Aorta (tissue), 5 donors: ENCODE measurements around the gene MRPL47. TPM values are rescaled to one million over a fixed set of nuclear protein-coding genes. Genes with fewer than 3 reads are reported as not detected.

Experiments used
- ATAC-seq: fragments of 200-7000 bp; cut with Tn5 transposase; one replicate; pipeline ENCODE4 v1.9.1; 2022; ENCODE audit warnings: moderate library complexity; ENCODE audit not compliant: low FRiP score
- DNase-seq, 2 donors: peaks; one replicate each; pipeline ENCODE4 v3.0.0-alpha.2; 2020
- H3K27ac ChIP-seq, 2 donors: one replicate each; pipeline ENCODE4 v1.5.1; 2013; ENCODE audit warnings: low read length in 2 of 2, mild to moderate bottlenecking in 2 of 2, moderate library complexity in 2 of 2, control low read depth in 1 of 2, inconsistent platforms in 1 of 2, low read depth in 1 of 2
- H3K27me3 ChIP-seq, 2 donors: one replicate each; pipeline ENCODE4 v1.6.1; 2013; ENCODE audit warnings: control low read depth in 1 of 2, low read length in 1 of 2, mild to moderate bottlenecking in 1 of 2, moderate library complexity in 1 of 2; ENCODE audit not compliant: insufficient read depth in 2 of 2, control insufficient read depth in 1 of 2
- H3K36me3 ChIP-seq, 2 donors: one replicate each; pipeline ENCODE4 v1.6.1; 2013; ENCODE audit warnings: control low read depth in 1 of 2, low read length in 1 of 2, mild to moderate bottlenecking in 1 of 2; ENCODE audit not compliant: insufficient read depth in 2 of 2, control insufficient read depth in 1 of 2
- H3K4me1 ChIP-seq, 2 donors: one replicate each; pipeline ENCODE4 v1.6.1; 2013; ENCODE audit warnings: low read length in 2 of 2, control low read depth in 1 of 2, mild to moderate bottlenecking in 1 of 2, moderate library complexity in 1 of 2; ENCODE audit not compliant: insufficient read depth in 2 of 2, control insufficient read depth in 1 of 2
- H3K4me3 ChIP-seq, 2 donors: one replicate each; pipeline ENCODE4 v1.5.1; 2013; ENCODE audit warnings: low read length in 2 of 2, control low read depth in 1 of 2, mild to moderate bottlenecking in 1 of 2
- H3K9me3 ChIP-seq: one replicate; pipeline ENCODE4 v1.6.1; 2013; ENCODE audit warnings: mild to moderate bottlenecking, low read length; ENCODE audit not compliant: control insufficient read depth
- WGBS, 2 donors: extraction: QIAGEN DNeasy Blood & Tissue Kit; methylation state at CpG; one replicate each; pipeline ENCODE4 v1.1.7; 2013; 5-methylcytosine and 5-hydroxymethylcytosine counted together
- intact Hi-C, 2 donors: fragments of 100-400 bp; cut with DNase I; formaldehyde crosslinking; loops; one replicate each; pipeline versions ENCODE4 v1.14.2 to v1.15.0; 2022
- polyA plus RNA-seq, 2 donors: library from polyadenylated mRNA; stranded (reverse); fragments of 200-250 nt; gene quantifications; one replicate each; pipeline ENCODE4 v1.2.3, GENCODE V29; 2013
- total RNA-seq, 2 donors: library from RNA; stranded (reverse); fragmentation: NEBNext Ultra II Directional; extraction: Animal tissue kit (Norgen Biotek cat#: 25700); gene quantifications; one replicate each; pipeline ENCODE4 v1.2.1, GENCODE V29; 2021
- donor health status: healthy with polysubstance abuse.
- donor health status: Bipolar disorder and iron deficiency.
- donor health status: DM: no; HTN: no; CAD: no.
- donor health status: DM: no; HTN: no; CAD: no.
- donor health status: DM: yes; HTN: yes; CAD: no.

MRPL47 gene
- total and polyA plus RNA-seq, 4 donors: 19.7 to 39.7 (median 28.9) TPM

DNA sequence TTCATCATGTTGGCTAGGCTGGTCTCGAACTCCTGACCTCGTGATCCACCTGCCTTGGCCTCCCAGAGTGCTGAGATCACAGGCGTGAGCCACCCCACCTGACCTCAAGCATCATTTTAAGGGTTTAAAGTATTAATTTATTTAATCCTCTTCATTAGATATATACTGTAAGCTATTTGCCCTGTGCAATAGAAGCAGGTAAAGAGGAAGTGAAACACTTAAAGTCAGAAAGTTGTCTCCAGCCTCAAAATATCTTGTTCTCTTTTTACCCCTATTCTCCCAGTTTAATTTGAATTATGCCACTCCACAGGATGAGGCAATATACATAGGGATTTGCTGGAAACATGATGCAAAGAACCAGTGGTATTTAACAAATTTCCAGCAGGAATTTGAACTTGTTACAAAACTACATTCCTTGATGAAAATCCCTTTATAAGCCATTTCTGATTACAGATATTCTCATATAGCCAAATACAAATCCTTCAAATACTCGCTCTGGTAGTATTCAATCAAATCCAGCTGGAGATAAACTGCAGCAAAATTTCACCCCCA lies 2.2 kb upstream of the MRPL47 start:
- no peak overlapping the region for H3K4me3 ChIP-seq
- peaks cover 0 to 2% of the 10 kb centered on the region in 2 donors for H3K36me3 ChIP-seq
- WGBS, 2 donors: 87 to 89% methylated on average over 4 of the region's 4 CpGs
- H3K27me3 ChIP-seq: no peaks in the 10 kb centered on the region
- H3K27ac ChIP-seq: no peak overlapping the region
- ATAC-seq (no peak), DNase-seq (no peak)
- no peaks in the 10 kb centered on the region for H3K4me1 ChIP-seq
- no peaks in the 10 kb centered on the region for H3K9me3 ChIP-seq
- intact Hi-C loops: no loop called here

DNA sequence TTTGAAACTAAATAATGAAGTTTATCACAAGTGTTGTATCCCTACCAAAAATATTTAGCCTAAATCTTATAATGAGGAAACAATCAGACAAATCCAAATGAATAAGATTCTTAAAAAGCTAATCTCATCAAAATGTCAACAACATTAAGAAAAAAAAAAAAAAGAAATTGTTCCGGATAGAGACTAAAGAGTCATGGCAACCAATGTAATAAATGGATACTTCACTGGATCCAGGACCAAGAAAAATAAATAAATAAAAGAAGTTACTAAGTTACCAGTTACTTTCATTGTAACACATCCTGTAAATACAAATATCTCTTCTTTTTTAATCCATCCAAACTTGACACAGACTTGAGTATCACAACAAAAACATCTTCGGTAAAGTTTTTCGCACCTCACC lies 607 bp downstream of the MRPL47 start:
- intact Hi-C loops: loop anchor here (5.0 kb wide), 2 partner anchors 37 to 48 kb away; partner anchors contain the start of gene USP13 (in 1 of the 2)
- Histone ChIP-seq H3K36me3 (no peaks in the 10 kb centered on the region), H3K4me1 (no peaks in the 10 kb centered on the region), H3K27ac (no peak overlapping the region), H3K4me3 (peak overlapping the region; percentile 91 to 93), H3K9me3 (no peaks in the 10 kb centered on the region), H3K27me3 (no peaks in the 10 kb centered on the region)
- ATAC-seq (no peak), DNase-seq (no peak)
- WGBS, 2 donors: 2 to 3% methylated on average over 3 of the region's 3 CpGs

DNA sequence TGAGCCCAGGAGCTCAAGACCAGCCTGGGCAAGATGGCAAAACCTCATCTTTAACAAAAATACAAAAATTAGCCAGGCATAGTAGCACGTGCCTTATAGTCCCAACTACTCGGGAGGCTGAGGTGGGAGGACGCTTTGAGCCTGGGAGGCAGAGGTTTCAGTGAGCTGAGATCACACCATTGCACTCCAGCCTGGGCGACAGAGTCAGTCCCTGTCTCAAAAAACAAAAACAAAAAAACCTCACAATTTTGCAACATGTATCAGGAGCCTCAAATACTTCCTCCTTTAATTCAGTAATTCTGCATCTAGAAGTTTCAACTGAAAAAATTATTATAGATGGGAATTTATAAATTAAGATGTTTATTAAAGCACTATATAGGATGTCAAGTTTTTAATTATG lies 1.1 kb downstream of the MRPL47 start:
- intact Hi-C loops: loop anchor here (5.0 kb wide), 2 partner anchors 36 to 49 kb away; partner anchors contain the start of gene USP13 (in 1 of the 2)
- 74 to 77% methylated on average over 4 of the region's 4 CpGs for WGBS, 2 donors
- no peak for ATAC-seq
- no peaks in the 10 kb centered on the region for H3K27me3 ChIP-seq
- H3K27ac ChIP-seq: no peak overlapping the region
- H3K9me3 ChIP-seq: no peaks in the 10 kb centered on the region
- peak in 1 of 2 donors; percentile 26 for DNase-seq
- no peak overlapping the region for H3K4me3 ChIP-seq
- no peaks in the 10 kb centered on the region for H3K4me1 ChIP-seq
- H3K36me3 ChIP-seq: no peaks in the 10 kb centered on the region

DNA sequence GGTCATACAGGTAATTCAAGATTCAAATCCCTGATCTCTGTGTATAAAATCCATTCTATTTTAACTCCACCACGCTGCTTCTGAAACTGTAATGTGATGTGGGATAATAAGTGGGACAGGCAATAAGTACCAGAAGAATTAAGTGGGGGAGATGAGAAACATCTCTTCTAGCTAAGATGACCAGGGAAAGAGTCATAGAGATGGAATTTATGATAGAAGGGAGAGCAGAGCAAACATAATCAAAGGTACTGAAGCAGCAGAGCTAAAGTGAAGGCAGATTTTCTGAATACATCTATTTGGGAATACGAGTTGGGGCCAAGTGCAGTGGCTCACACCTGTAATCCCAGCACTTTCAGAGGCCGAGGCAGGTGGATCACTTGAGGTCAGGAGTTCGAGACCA lies 4.9 kb downstream of the MRPL47 start:
- ATAC-seq (no peak), DNase-seq (no peak)
- Histone ChIP-seq H3K27ac (no peak overlapping the region), H3K4me1 (no peaks in the 10 kb centered on the region), H3K9me3 (no peaks in the 10 kb centered on the region), H3K27me3 (no peaks in the 10 kb centered on the region), H3K36me3 (no peaks in the 10 kb centered on the region), H3K4me3 (no peak overlapping the region)
- 86 to 89% methylated on average over 4 of the region's 4 CpGs for WGBS, 2 donors
- intact Hi-C loops: no loop called here

DNA sequence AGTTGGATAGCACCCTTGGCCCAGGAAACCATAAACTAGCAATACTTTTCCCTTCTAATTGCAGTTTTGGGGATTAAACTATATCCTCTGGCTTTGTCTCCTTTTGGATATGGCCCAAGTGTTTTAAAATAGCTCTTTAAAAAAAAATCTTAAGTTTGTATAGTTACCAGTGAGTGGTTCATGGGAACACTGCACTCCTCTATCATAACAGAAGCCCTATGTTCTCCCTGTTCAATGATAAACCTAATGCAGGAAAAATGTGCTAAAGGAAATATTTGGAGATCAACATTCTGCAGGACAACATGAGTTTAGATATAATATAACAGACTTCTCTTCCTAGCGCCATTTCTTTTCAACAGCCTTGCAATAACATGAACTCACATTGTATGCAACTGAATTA lies 13.1 kb downstream of the MRPL47 start:
- intact Hi-C loops: no loop called here
- H3K27ac ChIP-seq: peak overlapping the region in 1 of 2 donors; percentile 71
- no peak for ATAC-seq

DNA sequence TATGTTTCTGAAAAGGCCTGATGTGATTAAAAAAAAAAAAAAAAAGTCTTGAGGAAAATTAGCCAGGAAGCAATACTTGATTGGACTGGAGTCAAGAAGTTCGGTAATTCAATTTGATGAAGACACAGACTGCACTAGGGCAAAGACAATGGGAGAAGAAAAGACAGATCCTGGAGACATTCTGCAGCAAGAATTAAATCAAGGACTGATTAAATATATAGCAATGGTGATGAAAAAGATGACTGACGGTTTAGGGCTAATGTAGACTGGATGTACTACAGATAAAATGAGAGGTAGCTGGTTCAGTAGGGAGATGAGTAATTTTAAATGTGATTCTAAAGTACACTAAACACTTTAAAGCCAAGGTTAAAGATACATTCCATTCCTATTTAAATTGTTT lies 13.8 kb downstream of the MRPL47 start:
- H3K4me3 ChIP-seq: no peak overlapping the region
- H3K27me3 ChIP-seq: no peaks in the 10 kb centered on the region
- intact Hi-C loops: no loop called here
- H3K4me1 ChIP-seq: no peaks in the 10 kb centered on the region
- no peaks in the 10 kb centered on the region for H3K9me3 ChIP-seq
- DNase-seq (no peak), ATAC-seq (no peak)
- H3K27ac ChIP-seq: no peak overlapping the region
- 66 to 68% methylated on average over 2 of the region's 2 CpGs for WGBS, 2 donors
- peaks cover 0 to 5% of the 10 kb centered on the region in 2 donors for H3K36me3 ChIP-seq

More for the DNA sequence above, 13.1 kb downstream of the MRPL47 start:
- no peak for DNase-seq
- Histone ChIP-seq H3K4me1 (no peaks in the 10 kb centered on the region), H3K27me3 (no peaks in the 10 kb centered on the region), H3K36me3 (peaks cover 0 to 5% of the 10 kb centered on the region in 2 donors), H3K4me3 (no peak overlapping the region), H3K9me3 (no peaks in the 10 kb centered on the region)
- 32% methylated on average over 1 of the region's 1 CpG for WGBS, 2 donors

DNA sequence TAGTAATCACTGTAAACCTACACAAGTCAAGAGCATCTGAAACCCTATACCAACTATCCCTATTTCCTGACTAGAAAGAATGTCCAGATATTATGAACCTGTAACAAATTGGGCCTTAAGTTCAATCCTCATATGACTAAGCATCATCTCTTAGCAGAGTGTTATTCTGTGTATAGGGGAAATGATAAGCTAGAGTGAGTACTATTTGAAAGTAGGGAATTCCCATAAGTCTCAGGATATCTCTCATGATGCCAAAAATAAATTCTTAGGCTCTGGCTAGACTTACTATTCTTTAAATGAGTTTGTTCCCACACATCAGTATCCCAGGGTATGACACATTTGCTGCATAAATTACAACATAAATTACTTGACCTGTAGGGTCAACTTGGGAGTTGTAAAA lies 15.3 kb downstream of the MRPL47 start:
- peaks cover 0 to 5% of the 10 kb centered on the region in 2 donors for H3K36me3 ChIP-seq
- H3K4me1 ChIP-seq: no peaks in the 10 kb centered on the region
- ATAC-seq (no peak), DNase-seq (no peak)
- intact Hi-C loops: no loop called here
- H3K9me3 ChIP-seq: no peaks in the 10 kb centered on the region
- H3K27me3 ChIP-seq: no peaks in the 10 kb centered on the region
- H3K27ac ChIP-seq: no peak overlapping the region
- no peak overlapping the region for H3K4me3 ChIP-seq

DNA sequence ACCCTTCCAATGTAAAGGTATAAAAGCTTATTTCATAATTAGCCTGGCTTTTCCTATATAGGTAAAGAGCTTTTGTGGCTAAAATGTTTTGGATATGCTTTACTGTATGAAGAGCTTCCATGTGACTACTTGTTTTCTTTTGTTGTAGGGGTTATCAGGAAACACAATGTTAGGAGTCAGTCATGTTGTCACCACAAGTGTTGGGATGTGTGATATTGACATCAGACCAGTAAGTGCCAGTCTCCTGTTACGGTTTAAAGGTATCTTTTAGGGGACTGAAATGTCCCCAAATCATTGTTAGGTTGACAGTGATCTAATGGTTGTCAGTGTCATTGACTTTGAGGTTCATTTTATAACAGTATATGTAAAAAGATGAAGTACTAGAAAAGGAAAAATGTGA lies 23.4 kb downstream of the MRPL47 start:
- Histone ChIP-seq H3K27ac (no peak overlapping the region), H3K36me3 (peaks cover 2 to 4% of the 10 kb centered on the region in 2 donors), H3K4me3 (no peak overlapping the region), H3K4me1 (no peaks in the 10 kb centered on the region), H3K27me3 (no peaks in the 10 kb centered on the region), H3K9me3 (no peaks in the 10 kb centered on the region)
- ATAC-seq: no peak
- intact Hi-C loops: no loop called here
- 91 to 94% methylated on average over 1 of the region's 1 CpG for WGBS, 2 donors
- DNase-seq: no peak

DNA sequence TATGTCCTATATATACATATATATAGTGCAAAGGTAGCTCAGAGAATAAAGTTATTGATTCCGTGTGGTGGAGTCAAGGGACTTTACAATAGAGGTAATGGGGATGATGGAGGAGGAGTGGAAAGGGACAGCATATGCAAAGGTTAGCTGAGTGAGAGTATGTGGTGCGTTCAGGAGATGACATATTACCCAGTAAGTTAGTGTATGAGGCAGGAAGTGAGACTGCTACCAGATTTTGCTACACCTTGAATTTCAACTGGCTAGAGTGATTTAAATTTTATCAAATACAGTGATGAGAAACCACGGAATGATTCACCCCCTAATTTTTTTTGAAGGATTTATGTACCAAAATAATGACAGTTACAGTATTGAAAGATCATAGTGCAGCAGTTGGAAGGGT lies 38.9 kb downstream of the MRPL47 start:
- intact Hi-C loops: loop anchor here in 1 of 2 donors (5.0 kb wide), 1 partner anchor 37 kb away; the partner anchor contains the start of genes MRPL47 and NDUFB5
- Histone ChIP-seq H3K27ac (no peak overlapping the region), H3K9me3 (no peaks in the 10 kb centered on the region), H3K4me3 (no peak overlapping the region), H3K27me3 (no peaks in the 10 kb centered on the region), H3K4me1 (peaks cover 0 to 4% of the 10 kb centered on the region in 2 donors), H3K36me3 (peaks cover 0 to 2% of the 10 kb centered on the region in 2 donors)
- 88 to 89% methylated on average over 3 of the region's 3 CpGs for WGBS, 2 donors
- DNase-seq (no peak), ATAC-seq (no peak)
